VCaP (cell line): ENCODE results near the gene PPP4R4.
A peak's percentile ranks its signal among the peaks of the same experiment; 100 is the strongest.

Experiments used
- H3K27ac ChIP-seq: fragments of 450-650 bp; 2 replicates; pipeline ENCODE4 v1.5.1; 2017
- CTCF ChIP-seq: fragments of 450-650 bp; conservative IDR thresholded peaks from 2 replicates; pipeline ENCODE4 v1.5.1; 2017; ENCODE audit warnings: mild to moderate bottlenecking, moderate library complexity

Gene PPP4R4

GRCh38 chr14:94173885-94174603, at the start of gene PPP4R4:
Gene PPP4R4 (plus strand): TSS chr14:94174322. CDS start chr14:94174466, 144 bp downstream.
- H3K27ac ChIP-seq: peak within 1 kb of the TSS; percentile 51; the same call in 1 of the 2 replicates
- no peak for TF ChIP-seq CTCF

- TF ChIP-seq CTCF: no peak
- no peak overlapping the region for H3K27ac ChIP-seq
Observed at GRCh38 chr14:94124582-94125377, 49.3 kb upstream of the PPP4R4 start.

- TF ChIP-seq CTCF: no peak
- no peak overlapping the region for H3K27ac ChIP-seq
Observed at GRCh38 chr14:94125659-94126418, 48.3 kb upstream of the PPP4R4 start.

- no peak overlapping the region for H3K27ac ChIP-seq
- TF ChIP-seq CTCF: no peak
Observed at GRCh38 chr14:94126419-94126677, 47.8 kb upstream of the PPP4R4 start.

GRCh38 chr14:94126800-94127199, 47.3 kb upstream of the PPP4R4 start:
- TF ChIP-seq CTCF: no peak
- H3K27ac ChIP-seq: no peak overlapping the region

- H3K27ac ChIP-seq: no peak overlapping the region
- no peak for TF ChIP-seq CTCF
Observed at GRCh38 chr14:94127330-94127729, 46.8 kb upstream of the PPP4R4 start.

- H3K27ac ChIP-seq: no peak overlapping the region
- no peak for TF ChIP-seq CTCF
Observed at GRCh38 chr14:94128216-94128839, 45.8 kb upstream of the PPP4R4 start.
